Smooth muscle cell (in vitro differentiated cells): ENCODE measurements around the gene ZHX3. TPM values are rescaled to one million over a fixed set of nuclear protein-coding genes. Genes with fewer than 3 reads are reported as not detected.

Source experiments
- DNase-seq: peaks from one replicate; lab custom pipeline; 2025; ENCODE audit not compliant: unreplicated experiment; lab: John Stamatoyannopoulos, UW
- H2AFZ ChIP-seq: fragments of 200-600 bp; sonication (generic); 2 replicates; pipeline ENCODE4 v1.6.0; 2016; ENCODE audit warnings: antibody characterized with exemption, low read depth, mild to moderate bottlenecking
- H3F3A ChIP-seq: fragments of 200-600 bp; sonication (generic); 2 replicates; pipeline ENCODE4 v1.6.0; 2017; ENCODE audit warnings: antibody characterized with exemption, low read depth
- H3K27ac ChIP-seq: fragments of 200-600 bp; sonication (generic); 2 replicates; pipeline ENCODE4 v1.5.1; 2016; ENCODE audit warnings: low read depth, mild to moderate bottlenecking
- H3K27me3 ChIP-seq: fragments of 200-600 bp; sonication (generic); 2 replicates; pipeline ENCODE4 v1.6.1; 2016; ENCODE audit warnings: low read depth, mild to moderate bottlenecking
- H3K36me3 ChIP-seq: fragments of 200-600 bp; sonication (generic); 2 replicates; pipeline ENCODE4 v1.5.1; 2016; ENCODE audit warnings: low read depth
- H3K4me1 ChIP-seq: fragments of 200-600 bp; sonication (generic); 2 replicates; pipeline ENCODE4 v1.5.1; 2016; ENCODE audit warnings: low read depth
- H3K4me2 ChIP-seq: fragments of 200-600 bp; sonication (generic); 2 replicates; pipeline ENCODE4 v1.6.0; 2016; ENCODE audit warnings: mild to moderate bottlenecking
- H3K4me3 ChIP-seq: fragments of 200-600 bp; sonication (generic); 2 replicates; pipeline ENCODE4 v1.5.1; 2016; ENCODE audit warnings: mild to moderate bottlenecking
- H3K79me2 ChIP-seq: fragments of 200-600 bp; sonication (generic); 2 replicates; pipeline ENCODE4 v1.6.0; 2016; ENCODE audit warnings: low read depth, mild to moderate bottlenecking
- H3K9ac ChIP-seq: fragments of 200-600 bp; sonication (generic); 2 replicates; pipeline ENCODE4 v1.6.0; 2016; ENCODE audit warnings: low read depth
- H3K9me3 ChIP-seq: fragments of 200-600 bp; sonication (generic); replicated peaks from 2 replicates; pipeline ENCODE4 v1.5.1; 2016; ENCODE audit warnings: low read depth
- H4K20me1 ChIP-seq: fragments of 200-600 bp; sonication (generic); 2 replicates; pipeline ENCODE4 v1.6.0; 2016; ENCODE audit warnings: low read depth
- CTCF ChIP-seq: fragments of 200-600 bp; sonication (generic); IDR thresholded peaks from 2 replicates; pipeline ENCODE4 v1.5.1; 2017; ENCODE audit warnings: borderline replicate concordance, mild to moderate bottlenecking, antibody characterized with exemption; ENCODE audit not compliant: insufficient read depth, poor library complexity, severe bottlenecking
- WGBS: methylation state at CpG from one replicate; pipeline ENCODE4 v1.1.7; 2016; ENCODE audit warnings: low lambda C conversion rate; 5-methylcytosine and 5-hydroxymethylcytosine counted together
- polyA plus RNA-seq: library from polyadenylated mRNA; unstranded; fragments of >200 nt; fragmentation: Nextera tagmentation; extraction: Ambion mirVana; gene quantifications from 2 replicates; pipeline ENCODE4 v1.2.1, GENCODE V29; 2016
- total RNA-seq: library from RNA; depleted of rRNA; stranded (reverse); fragments of >200 nt; gene quantifications from 2 replicates; pipeline ENCODE4 v1.2.3, GENCODE V29; 2014

ZHX3 gene
- total and polyA plus RNA-seq, 2 experiments from 2014 or later: 10.1 to 17.1 TPM

- Histone ChIP-seq H3K27me3 (no peaks in the 10 kb centered on the region), H3K9ac (no peak overlapping the region), H3K9me3 (no peaks in the 10 kb centered on the region), H3K4me3 (no peak overlapping the region), H3K4me1 (no peaks in the 10 kb centered on the region), H4K20me1 (peaks cover 27% of the 10 kb centered on the region), H2AFZ (no peak overlapping the region), H3K4me2 (no peak overlapping the region), H3K79me2 (no peaks in the 10 kb centered on the region), H3K27ac (no peak overlapping the region), H3F3A (peaks cover 8% of the 10 kb centered on the region), H3K36me3 (no peaks in the 10 kb centered on the region)
- DNase-seq: no peak
- WGBS: 98% methylated on average over 11 of the region's 11 CpGs
- TF ChIP-seq CTCF: no peak
Observed at GRCh38 chr20:41167481-41168253, 149.9 kb downstream of the ZHX3 start.

- Histone ChIP-seq H3K27ac (no peak overlapping the region), H4K20me1 (peaks cover 29% of the 10 kb centered on the region), H3K4me1 (no peaks in the 10 kb centered on the region), H3K4me3 (no peak overlapping the region), H3K27me3 (no peaks in the 10 kb centered on the region), H3K9me3 (no peaks in the 10 kb centered on the region), H3F3A (peaks cover 5% of the 10 kb centered on the region), H3K36me3 (no peaks in the 10 kb centered on the region), H2AFZ (no peak overlapping the region), H3K4me2 (no peak overlapping the region), H3K79me2 (no peaks in the 10 kb centered on the region), H3K9ac (no peak overlapping the region)
- no peak for DNase-seq
- TF ChIP-seq CTCF: no peak
- WGBS: 100% methylated on average over 3 of the region's 3 CpGs
Observed at GRCh38 chr20:41167118-41167470, 150.4 kb downstream of the ZHX3 start.

- no peaks in the 10 kb centered on the region for H3F3A ChIP-seq
- no peak overlapping the region for H3K27ac ChIP-seq
- no peaks in the 10 kb centered on the region for H3K27me3 ChIP-seq
- no peak for TF ChIP-seq CTCF
- H3K9ac ChIP-seq: no peak overlapping the region
- WGBS: 98% methylated on average over 27 of the region's 27 CpGs
- H2AFZ ChIP-seq: no peak overlapping the region
- H3K9me3 ChIP-seq: no peaks in the 10 kb centered on the region
- no peaks in the 10 kb centered on the region for H3K36me3 ChIP-seq
- H3K4me3 ChIP-seq: no peak overlapping the region
- no peaks in the 10 kb centered on the region for H3K79me2 ChIP-seq
- H4K20me1 ChIP-seq: peaks cover 30% of the 10 kb centered on the region
- H3K4me2 ChIP-seq: no peak overlapping the region
- no peak for DNase-seq
- H3K4me1 ChIP-seq: no peaks in the 10 kb centered on the region
Observed at GRCh38 chr20:41166201-41167117, 151.1 kb downstream of the ZHX3 start.
